GM18519 (cell line): ENCODE data around the gene SDS.

Source experiments
- ATAC-seq: cut with Tn5 transposase; IDR thresholded peaks from one replicate; pipeline ENCODE4 v1.9.1; 2021; ENCODE audit warnings: mild to moderate bottlenecking, moderate library complexity; ENCODE audit not compliant: unreplicated experiment, low FRiP score

SDS gene

GRCh38 chr12:113427882-113428281, 24.2 kb upstream of the SDS start:
- no peak for ATAC-seq

- no peak for ATAC-seq
Measured at GRCh38 chr12:113425960-113426453, 22.3 kb upstream of the SDS start.

DNA sequence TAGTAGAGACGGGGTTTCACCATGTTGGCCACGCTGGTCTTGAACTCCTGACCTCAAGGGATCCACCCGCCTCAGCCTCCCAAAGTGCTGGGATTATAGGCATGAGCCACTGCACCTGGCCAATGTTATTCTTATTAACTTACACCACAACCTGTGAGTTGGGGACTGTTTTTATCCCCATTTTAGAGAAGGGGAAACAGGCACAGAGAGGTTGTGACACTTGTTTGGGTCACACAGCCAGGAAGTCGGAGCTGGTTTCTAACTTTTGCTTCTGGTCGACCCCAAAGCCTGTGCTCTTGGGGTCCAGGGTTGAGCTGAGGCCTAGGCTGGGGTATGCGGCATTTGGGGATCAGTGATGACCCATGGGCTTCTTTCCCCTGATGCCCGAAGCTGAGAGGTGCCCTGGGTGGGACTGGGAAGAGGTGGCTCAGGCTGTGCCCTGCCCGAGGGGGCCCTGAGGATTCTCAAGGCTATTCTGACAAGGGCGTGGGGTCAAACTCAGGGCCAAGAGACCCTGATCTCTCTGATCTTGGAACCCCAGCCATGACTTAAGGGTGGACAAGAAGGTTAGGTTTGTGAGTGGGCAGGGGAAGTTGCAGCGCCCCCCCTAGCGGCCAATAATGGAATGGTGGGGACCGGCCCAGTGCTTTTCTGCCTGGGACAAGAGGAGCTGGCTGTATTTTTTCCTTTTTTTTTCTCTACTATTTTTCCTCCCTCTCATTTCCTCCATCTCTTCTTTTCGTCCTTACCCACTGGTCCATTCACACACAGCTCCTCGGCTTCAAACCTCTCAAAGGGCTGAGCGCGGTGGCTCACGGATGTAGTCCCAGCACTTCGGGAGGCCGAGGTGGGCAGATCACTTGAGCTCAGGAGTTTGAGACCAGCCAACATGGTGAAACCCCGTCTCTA, 21.5 kb upstream of the SDS start:
- no peak for ATAC-seq

- ATAC-seq = no peak
Measured at GRCh38 chr12:113424456-113424855, 20.8 kb upstream of the SDS start.

DNA sequence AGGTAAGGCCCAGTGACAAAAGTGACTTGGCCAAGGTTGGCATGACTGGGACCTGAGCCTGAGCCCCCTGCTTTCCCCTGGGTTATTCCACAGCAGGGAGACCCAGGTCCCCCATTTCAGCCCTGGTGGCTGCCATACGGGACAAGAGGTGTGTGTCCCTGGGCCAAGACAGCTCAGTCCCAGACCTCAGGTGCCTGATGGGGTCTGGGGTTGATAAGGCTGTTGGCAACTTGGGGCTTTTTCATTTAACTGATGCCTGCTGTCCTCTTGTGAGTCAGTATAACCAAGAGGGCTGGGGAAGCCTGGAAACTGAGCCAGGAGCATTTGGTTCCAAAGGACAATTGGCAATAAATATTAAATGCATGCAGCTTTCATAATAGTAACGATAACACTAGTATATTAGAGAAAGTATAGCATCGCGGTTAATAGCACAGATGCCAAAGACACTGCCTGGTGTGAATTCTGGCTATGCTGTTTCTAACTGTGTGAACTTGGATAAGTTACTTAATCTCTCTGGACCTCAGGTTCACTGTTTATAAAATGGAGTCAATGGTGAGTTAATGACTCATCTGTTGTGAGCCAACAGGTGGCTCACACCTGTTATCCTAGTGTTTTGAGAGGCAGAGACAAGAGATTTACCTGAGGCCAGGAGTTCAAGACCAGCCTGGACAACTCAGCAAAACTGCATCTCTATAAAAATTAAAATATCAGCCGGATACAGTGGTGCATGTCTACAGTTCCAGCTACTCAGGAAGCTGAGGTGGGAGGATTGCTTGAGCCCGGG, 19.4 kb upstream of the SDS start:
- no peak for ATAC-seq

DNA sequence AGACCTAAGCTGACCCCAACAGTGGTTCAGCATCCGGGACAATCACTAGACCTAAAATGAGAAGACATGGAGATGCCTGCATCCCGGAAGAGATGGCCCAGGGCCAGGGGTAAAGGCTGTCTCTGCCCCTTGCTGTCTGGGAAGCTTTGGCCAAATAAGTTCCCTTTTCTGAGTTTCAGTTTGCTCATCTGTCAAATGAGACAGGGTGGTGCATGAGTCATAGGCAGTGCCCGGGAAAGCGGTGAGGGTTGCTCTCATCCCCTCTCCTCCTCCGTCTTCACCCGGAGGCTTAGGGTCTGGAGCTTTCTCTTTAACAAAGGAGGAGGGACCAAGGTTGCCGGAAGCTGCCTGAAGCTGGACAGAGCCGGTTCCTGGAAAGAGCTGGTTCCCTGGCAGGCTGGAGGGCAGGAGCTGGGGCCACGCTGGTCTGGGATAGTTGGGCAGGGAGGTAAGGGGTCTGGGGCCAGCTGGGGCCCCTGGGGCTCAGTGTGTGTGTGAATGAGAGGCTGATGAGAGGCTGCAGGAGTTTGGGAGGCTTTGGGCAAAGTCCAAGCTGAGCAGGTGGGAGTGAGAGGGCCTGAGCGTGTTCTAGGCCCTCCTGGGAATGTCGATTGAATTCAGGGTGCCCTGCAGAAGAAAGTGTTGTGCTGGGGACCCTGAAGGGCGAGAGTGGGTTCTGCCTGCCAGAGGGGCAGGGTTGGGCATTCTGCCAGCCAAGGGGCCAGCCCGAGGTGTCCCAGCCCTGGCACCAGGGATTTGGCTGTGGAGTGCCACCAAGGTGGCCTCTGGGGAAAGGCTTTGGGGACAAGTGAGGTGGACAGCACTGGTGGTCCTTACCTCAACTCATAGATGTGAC, 18.6 kb upstream of the SDS start, which contains the start of gene SDSL:
Gene SDSL, plus strand, starts transcription at position 351 of the 856 bp plus-strand sequence. CDS start 5,603 bp downstream, outside the sequence.
- peak; percentile 82 for ATAC-seq

DNA sequence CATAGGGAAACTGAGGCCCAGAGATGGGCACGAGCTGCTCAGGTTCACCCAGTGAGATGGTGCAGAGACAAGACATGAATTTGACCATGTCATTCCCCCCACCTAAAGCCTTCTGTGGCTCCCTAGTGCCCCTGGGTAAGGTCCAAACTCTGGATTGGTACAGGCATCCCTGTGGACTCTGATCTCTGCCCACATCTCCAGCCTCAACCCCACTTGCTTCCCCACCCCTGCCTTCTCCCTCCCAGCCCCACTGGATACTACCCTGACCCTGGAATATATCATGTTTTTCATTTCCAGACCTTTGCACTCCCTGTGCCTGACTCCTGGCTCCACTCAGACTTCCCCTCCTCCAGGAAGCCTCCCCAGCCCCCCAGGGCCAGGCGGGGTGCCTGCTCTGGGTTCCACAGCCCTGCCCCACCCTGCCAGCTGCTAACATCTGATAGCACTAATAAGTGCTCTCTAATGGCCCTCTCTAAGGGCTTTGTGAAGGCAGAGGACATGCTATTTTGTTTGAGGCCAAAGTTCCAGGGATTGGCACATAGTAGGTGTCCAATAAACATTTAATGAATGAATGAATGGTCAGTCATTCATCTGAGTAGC, 17.4 kb upstream of the SDS start:
- no peak for ATAC-seq

DNA sequence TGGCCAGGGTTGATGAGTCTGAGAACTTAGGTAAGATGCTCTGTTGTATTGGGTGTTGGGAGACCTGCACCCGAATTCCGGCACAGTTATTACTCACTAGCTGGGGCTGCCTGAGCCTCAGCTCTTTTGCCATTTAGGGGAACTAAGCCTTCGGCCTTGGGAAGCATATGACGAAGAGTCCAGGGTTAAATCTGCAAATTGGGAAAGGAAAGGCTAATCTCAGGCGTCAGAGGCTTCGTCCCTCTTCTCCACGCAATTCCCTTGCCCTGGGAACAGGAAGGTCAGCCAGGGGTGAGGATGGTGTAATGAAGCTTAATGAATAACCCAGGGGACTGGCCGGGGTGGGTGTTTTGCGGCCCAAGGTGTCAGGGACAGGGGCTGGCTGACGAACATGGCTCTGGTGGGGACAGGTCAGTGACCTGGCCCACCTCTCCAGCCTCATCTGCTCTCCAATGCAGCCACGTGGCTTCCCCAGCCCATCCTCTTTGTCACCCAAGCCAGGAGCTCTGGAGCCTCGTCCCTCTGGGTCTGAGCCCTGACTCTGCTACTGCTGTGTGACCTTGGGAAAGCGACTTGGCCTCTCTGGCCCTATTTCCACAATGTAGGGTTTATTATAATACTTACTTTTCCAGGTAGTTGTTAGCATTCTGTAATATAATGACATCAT, 14.7 kb upstream of the SDS start:
- ATAC-seq = no peak

- ATAC-seq = no peak
Measured at GRCh38 chr12:113416091-113416754, 12.5 kb upstream of the SDS start.

DNA sequence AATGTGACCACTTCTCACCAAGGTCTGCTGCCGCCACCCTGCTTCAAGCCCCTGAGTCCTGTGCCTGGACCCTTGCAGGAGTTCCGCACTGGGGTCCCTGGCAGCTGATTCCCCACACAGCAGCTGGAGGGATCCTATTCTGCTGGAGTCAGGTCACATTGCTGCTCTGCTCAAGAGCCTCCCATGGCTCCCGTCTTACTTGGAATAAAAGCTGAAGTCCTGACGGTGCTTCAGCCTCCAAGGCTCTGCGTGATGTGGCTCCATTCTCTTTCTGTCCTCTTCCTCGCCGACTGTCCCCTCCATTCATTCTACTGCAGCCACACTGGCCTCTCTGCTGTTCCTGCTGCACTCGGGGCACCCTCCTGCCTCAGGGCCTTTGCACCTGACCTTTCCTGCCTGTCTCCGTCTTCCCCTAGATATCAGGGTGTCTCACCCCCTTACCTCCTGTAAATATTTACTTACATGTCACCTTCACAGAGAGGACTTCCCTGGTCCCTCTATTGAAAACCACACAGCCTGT, 10.9 kb upstream of the SDS start:
- no peak for ATAC-seq

DNA sequence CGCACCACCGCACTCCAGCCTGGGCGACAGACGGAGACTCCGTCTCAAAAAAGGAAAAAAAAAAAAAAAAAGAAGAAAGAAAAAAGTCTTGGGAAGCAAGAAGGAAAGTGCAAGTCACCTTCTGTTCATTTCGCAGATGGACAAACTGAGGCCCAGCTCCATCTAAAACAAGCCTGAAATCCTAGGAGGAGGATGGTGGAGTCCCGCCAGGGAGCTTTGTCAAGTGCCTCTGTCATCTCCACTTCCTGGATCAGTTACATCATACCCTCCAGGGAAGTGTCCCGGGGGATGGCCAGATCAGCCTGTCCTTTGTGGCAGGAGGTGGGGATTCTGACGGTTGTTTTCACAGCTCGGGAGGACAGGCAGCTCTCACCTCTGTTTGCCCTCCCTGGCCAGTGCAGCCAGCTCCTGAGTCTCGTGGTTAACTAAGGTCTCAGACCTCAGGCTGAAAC, 9.8 kb upstream of the SDS start:
- ATAC-seq = no peak

- no peak for ATAC-seq
Measured at GRCh38 chr12:113409462-113410124, 5.9 kb upstream of the SDS start.

DNA sequence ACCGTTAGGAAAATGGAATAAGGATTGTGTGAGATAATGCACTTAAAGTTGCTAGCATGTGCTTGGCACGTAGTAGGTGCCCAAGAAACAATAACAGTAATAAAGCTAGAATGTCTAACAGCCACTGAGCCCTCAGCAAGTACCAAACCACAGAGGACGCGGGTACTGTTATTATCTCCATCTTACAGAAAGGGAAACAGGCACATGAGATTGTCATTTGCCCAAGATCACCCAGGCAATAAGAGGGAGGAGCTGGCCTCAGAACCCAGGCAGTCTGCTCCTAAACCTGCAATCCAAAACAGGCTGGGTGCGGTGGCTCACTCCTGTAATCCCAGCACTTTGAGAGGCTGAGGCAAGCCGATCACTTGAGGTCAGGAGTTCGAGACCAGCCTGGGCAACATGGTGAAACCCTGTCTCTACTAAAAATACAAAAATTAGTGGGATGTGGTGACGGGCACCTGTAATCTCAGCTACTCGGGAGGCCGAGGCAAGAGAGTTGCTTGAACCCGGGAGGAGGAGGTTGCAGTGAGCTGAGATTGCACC, 5.1 kb upstream of the SDS start:
- no peak for ATAC-seq

- no peak for ATAC-seq
Measured at GRCh38 chr12:113407931-113408600, 4.4 kb upstream of the SDS start.

GRCh38 chr12:113405694-113406093, 2.0 kb upstream of the SDS start:
- ATAC-seq = no peak

GRCh38 chr12:113402586-113403260, 964 bp downstream of the SDS start:
- no peak for ATAC-seq
